HFFc6 (cell line): Measurements from ENCODE around the gene PIGC. TPM values are rescaled to one million over a fixed set of nuclear protein-coding genes. Genes with fewer than 3 reads are reported as not detected.

Experiments
- DNase-seq: peaks from one replicate; pipeline ENCODE4 v3.0.0-alpha.2; 2018
- H3K27ac Mint-ChIP-seq: 2 replicates; pipeline ENCODE4 v1.8.0; 2020; ENCODE audit warnings: mild to moderate bottlenecking, mixed read lengths
- H3K27me3 Mint-ChIP-seq: 2 replicates; pipeline ENCODE4 v1.8.0; 2021; ENCODE audit warnings: mild to moderate bottlenecking, moderate library complexity, mixed read lengths; ENCODE audit not compliant: insufficient read depth
- H3K36me3 Mint-ChIP-seq: 2 replicates; pipeline ENCODE4 v1.8.0; 2021; ENCODE audit warnings: low read depth, mixed read lengths
- H3K4me1 Mint-ChIP-seq: 2 replicates; pipeline ENCODE4 v1.8.0; 2020; ENCODE audit warnings: low read depth, mixed read lengths
- H3K4me3 Mint-ChIP-seq: 2 replicates; pipeline ENCODE4 v1.8.0; 2020; ENCODE audit warnings: mild to moderate bottlenecking, moderate library complexity, mixed read lengths
- H3K9me3 Mint-ChIP-seq: 2 replicates; pipeline ENCODE4 v1.8.0; 2020; ENCODE audit warnings: mild to moderate bottlenecking, mixed read lengths
- total RNA-seq, 6 experiments: library from RNA; stranded (reverse); fragmentation: NEBNext Ultra II Directional; extraction: Animal tissue kit (Norgen Biotek cat#: 25700); gene quantifications; 2 replicates in 1 of 6; 3 replicates in 5 of 6; pipeline ENCODE4 v1.2.3, GENCODE V29; 2021
- TF ChIP-seq, protein P1 (sequence below): fragments of 200-600 bp; sonication (generic); IDR thresholded peaks from 2 replicates; pipeline ENCODE4 v1.5.0; 2021; ENCODE audit warnings: antibody characterized with exemption, mild to moderate bottlenecking

PIGC gene
- total RNA-seq, 6 experiments from 2014 or later, result 14.2 to 17.1 (median 15.3) TPM

DNA sequence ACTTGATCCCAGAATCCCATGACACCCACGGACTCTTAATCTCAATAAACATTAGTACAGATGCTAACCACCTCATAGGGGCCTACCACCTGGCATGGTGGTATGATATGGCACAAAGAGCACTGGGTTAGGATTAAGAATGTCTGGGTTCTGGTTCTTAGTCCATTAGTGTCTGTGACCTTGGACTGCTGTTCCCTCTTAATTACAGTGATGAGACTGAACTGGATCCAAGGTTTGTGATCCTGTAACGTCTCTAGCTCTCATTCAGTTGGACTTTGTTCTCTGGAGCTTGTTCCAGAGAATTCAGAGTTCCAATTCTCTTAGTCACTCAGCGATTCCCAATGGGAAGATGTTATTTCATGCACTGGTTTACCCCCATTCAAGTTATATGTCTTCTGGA is 23.6 kb upstream of the PIGC start:
- TF ChIP-seq, protein P1, sequence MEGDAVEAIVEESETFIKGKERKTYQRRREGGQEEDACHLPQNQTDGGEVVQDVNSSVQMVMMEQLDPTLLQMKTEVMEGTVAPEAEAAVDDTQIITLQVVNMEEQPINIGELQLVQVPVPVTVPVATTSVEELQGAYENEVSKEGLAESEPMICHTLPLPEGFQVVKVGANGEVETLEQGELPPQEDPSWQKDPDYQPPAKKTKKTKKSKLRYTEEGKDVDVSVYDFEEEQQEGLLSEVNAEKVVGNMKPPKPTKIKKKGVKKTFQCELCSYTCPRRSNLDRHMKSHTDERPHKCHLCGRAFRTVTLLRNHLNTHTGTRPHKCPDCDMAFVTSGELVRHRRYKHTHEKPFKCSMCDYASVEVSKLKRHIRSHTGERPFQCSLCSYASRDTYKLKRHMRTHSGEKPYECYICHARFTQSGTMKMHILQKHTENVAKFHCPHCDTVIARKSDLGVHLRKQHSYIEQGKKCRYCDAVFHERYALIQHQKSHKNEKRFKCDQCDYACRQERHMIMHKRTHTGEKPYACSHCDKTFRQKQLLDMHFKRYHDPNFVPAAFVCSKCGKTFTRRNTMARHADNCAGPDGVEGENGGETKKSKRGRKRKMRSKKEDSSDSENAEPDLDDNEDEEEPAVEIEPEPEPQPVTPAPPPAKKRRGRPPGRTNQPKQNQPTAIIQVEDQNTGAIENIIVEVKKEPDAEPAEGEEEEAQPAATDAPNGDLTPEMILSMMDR, result no peak
- Mint-ChIP-seq H3K4me3 (no peak overlapping the region), H3K36me3 (no peaks in the 10 kb centered on the region), H3K27me3 (no peaks in the 10 kb centered on the region; the same call in 1 of the 2 replicates), H3K4me1 (peaks cover 12% of the 10 kb centered on the region; the same call in 1 of the 2 replicates), H3K9me3 (no peaks in the 10 kb centered on the region), H3K27ac (no peak overlapping the region)
- no peak for DNase-seq

DNA sequence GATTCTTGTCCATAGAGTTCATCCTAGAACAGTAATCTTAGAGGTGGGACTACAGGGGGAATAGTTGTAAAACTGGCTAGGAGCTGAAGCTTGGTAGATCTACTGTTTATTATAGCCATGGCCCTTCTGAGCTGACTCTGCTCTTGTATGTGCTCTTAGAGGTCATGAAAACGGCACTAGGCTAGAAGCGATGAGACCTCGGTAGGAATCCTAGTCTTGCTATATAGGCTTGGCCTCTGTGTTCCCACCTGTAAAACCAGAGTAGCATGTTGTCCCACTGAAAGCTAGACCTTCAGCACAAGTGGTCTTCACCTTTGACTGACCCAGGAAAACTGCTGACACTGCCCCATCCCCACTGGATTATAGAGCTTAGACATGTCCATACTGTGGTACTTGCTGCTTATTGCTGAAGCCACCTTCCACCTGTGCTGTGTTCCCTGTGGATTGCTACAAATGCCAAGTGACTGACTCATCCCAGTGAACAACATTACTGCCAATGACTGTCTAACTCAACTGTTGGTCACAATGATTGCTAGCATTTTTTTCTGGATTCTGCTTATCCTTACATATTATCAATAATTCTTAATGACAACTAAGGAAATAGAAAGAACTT is 23.0 kb upstream of the PIGC start:
- no peak for DNase-seq

DNA sequence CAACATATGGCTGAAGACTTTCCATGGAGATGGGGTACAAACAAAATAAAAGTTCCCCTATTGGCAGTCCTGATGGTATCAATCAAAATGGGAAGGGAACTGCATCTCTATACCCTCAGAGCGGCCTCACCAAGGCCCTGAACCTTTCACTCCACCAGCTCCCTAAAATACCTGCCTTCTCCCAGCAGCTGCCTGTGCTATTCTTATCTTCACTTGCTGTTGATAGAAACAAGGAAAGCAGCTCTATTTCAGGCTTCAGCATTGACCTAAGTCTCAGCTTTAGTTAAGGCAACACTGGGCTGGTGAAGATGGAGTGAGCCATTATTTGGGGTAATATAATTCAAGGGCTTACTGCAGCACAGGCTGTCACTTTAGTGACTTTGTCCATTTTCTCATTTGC is 21.7 kb upstream of the PIGC start:
- no peak for DNase-seq
- H3K4me3 Mint-ChIP-seq, result no peak overlapping the region
- TF ChIP-seq, protein P1, result no peak
- no peak overlapping the region for H3K27ac Mint-ChIP-seq
- no peaks in the 10 kb centered on the region for H3K36me3 Mint-ChIP-seq
- H3K9me3 Mint-ChIP-seq, result no peaks in the 10 kb centered on the region
- H3K27me3 Mint-ChIP-seq, result no peaks in the 10 kb centered on the region; the same call in 1 of the 2 replicates
- H3K4me1 Mint-ChIP-seq, result peaks cover 19% of the 10 kb centered on the region

More for the DNA sequence above, 23.0 kb upstream of the PIGC start:
- Mint-ChIP-seq H3K27me3 (no peaks in the 10 kb centered on the region; the same call in 1 of the 2 replicates), H3K36me3 (no peaks in the 10 kb centered on the region), H3K27ac (no peak overlapping the region), H3K4me3 (no peak overlapping the region), H3K9me3 (no peaks in the 10 kb centered on the region), H3K4me1 (peaks cover 12% of the 10 kb centered on the region; the same call in 1 of the 2 replicates)
- TF ChIP-seq, protein P1, result no peak

DNA sequence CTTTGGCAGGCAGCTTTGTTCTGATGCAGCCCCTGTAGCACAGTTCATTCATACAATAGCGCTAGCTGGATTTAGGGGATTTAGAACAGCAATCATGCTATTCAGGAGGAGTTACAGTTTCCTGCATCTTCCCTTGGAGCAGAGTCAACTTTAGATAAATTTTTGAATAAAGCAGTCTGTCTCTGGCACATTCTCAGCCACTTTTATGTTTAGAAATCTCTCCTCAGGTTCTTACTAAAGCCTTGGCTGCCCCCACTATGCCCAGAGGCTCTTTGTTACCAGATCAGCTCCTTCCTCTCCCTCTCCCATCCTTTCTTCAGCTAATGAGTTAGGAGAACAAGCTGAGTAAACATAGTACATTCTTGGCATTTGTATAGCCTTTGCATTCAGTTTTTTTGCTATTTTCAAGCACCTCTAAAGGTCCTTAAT is 17.0 kb upstream of the PIGC start:
- Mint-ChIP-seq H3K27me3 (peaks cover 3% of the 10 kb centered on the region; the same call in 1 of the 2 replicates), H3K36me3 (no peaks in the 10 kb centered on the region), H3K4me3 (no peak overlapping the region; the same call in 1 of the 2 replicates), H3K27ac (no peak overlapping the region), H3K9me3 (no peaks in the 10 kb centered on the region), H3K4me1 (peaks cover 13% of the 10 kb centered on the region)
- DNase-seq, result peak; percentile 39
- TF ChIP-seq, protein P1, result no peak

DNA sequence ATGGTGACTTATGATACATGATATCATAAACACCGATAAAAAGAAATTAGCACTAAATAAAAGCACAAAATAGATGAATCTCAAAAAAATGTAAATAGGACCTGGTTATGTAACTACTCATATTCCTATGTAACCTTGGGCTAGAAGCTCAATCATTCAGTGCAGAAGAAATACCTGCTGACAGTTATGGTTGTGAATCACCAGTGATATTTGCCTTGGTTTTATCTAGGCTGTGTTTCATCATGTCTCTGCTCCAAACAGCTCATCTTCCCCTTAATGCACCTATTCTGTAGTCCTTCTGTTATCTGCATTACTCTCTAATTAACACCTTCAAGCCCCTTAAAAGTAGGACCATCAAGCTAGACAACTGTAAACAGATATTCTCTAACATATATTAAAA is 16.3 kb upstream of the PIGC start:
- peaks cover 3% of the 10 kb centered on the region; the same call in 1 of the 2 replicates for H3K27me3 Mint-ChIP-seq
- H3K4me1 Mint-ChIP-seq, result peaks cover 13% of the 10 kb centered on the region
- DNase-seq, result no peak
- no peak overlapping the region for H3K27ac Mint-ChIP-seq
- H3K36me3 Mint-ChIP-seq, result no peaks in the 10 kb centered on the region
- TF ChIP-seq, protein P1, result no peak
- H3K9me3 Mint-ChIP-seq, result no peaks in the 10 kb centered on the region
- no peak overlapping the region for H3K4me3 Mint-ChIP-seq
